H1 (cell line): Measurements from ENCODE around the gene SOX6. TPM values are rescaled to one million over a fixed set of nuclear protein-coding genes. Genes with fewer than 3 reads are reported as not detected.

Experiments used
- CTCF ChIP-seq, 3 experiments: IDR thresholded peaks; 1 replicate in 2 of 3; 2 replicates in 1 of 3; pipeline versions ENCODE4 v1.5.1 to v1.6.1; 2011; ENCODE audit warnings: low read length in 3 of 3, mild to moderate bottlenecking in 3 of 3, inconsistent platforms in 2 of 3, low read depth in 1 of 3, moderate library complexity in 1 of 3; ENCODE audit not compliant: insufficient read depth in 1 of 3; ENCODE audit errors: control extremely low read depth in 1 of 3
- E2F6 ChIP-seq: IDR thresholded peaks from 2 replicates; pipeline ENCODE4 v1.6.1; 2012; ENCODE audit warnings: inconsistent platforms
- POU5F1 ChIP-seq: IDR thresholded peaks from 2 replicates; pipeline ENCODE4 v1.6.1; 2011; ENCODE audit warnings: low read depth, mild to moderate bottlenecking, low read length, moderate library complexity
- polyA plus RNA-seq, 7 experiments: library from polyadenylated mRNA; depleted of rRNA in 3 of 7; stranded (reverse) in 5 of 7; unstranded in 2 of 7; fragments of >200 nt in 5 of 7; fragments of 200-250 nt in 2 of 7; gene quantifications; 1 replicate in 5 of 7; 2 replicates in 1 of 7; 4 replicates in 1 of 7; pipeline versions ENCODE4 v1.2.1 to v1.2.3, GENCODE V29; 2011 to 2013; ENCODE audit warnings: missing spikeins in 2 of 7, mixed read lengths in 2 of 7
- total RNA-seq: library from RNA; stranded (reverse); fragmentation: NEBNext Ultra II Directional; extraction: Animal tissue kit (Norgen Biotek cat#: 25700); gene quantifications from 2 replicates; pipeline ENCODE4 v1.2.1, GENCODE V29; 2021

SOX6 gene
- total and polyA plus RNA-seq, 2 of the 8 experiments (the other 6 are each of a cell fraction or from before 2014, with no cell fraction given) = 0.09 TPM; not detected in 1

GRCh38 chr11:16002942-16003341 is 353.4 kb downstream of the SOX6 start (continued):
- TF ChIP-seq CTCF (IDR thresholded peaks at IDR 0.05; ENCODE audit: control extremely low read depth in 1 of 3, insufficient read depth in 1 of 3, low read depth in 1 of 3, low read length in 3 of 3) (no peak), POU5F1 (no peak), E2F6 (no peak)
- TF ChIP-seq, all 59 proteins: peak for 0
